HG02885 (cell line): Measurements from ENCODE around the gene TNIP1.

Source experiments
- ATAC-seq: cut with Tn5 transposase; IDR thresholded peaks from one replicate; pipeline ENCODE4 v1.9.1; 2021; ENCODE audit warnings: mild to moderate bottlenecking; ENCODE audit not compliant: unreplicated experiment, poor library complexity

TNIP1 gene

GRCh38 chr5:151080613-151081430 is at the start of gene TNIP1:
TSS of gene TNIP1 (minus strand) at chr5:151081034. CDS start at chr5:151065095, 15,939 bp downstream.
- peak; percentile 79 for ATAC-seq

- no peak for ATAC-seq
Measured at GRCh38 chr5:151130235-151130921, 49.5 kb upstream of the TNIP1 start.

- ATAC-seq = no peak
Measured at GRCh38 chr5:151128817-151129216, 48.0 kb upstream of the TNIP1 start.

GRCh38 chr5:151127926-151128325 is 47.1 kb upstream of the TNIP1 start:
- no peak for ATAC-seq

- ATAC-seq = peak; percentile 34
Measured at GRCh38 chr5:151126199-151126645, 45.4 kb upstream of the TNIP1 start.

GRCh38 chr5:151125421-151125820 is 44.6 kb upstream of the TNIP1 start:
- peak; percentile 26 for ATAC-seq

- peak; percentile 87 for ATAC-seq
Measured at GRCh38 chr5:151123897-151124751, 43.3 kb upstream of the TNIP1 start.

- ATAC-seq = no peak
Measured at GRCh38 chr5:151122828-151123227, 42.0 kb upstream of the TNIP1 start.

- ATAC-seq = no peak
Measured at GRCh38 chr5:151121665-151122064, 40.8 kb upstream of the TNIP1 start.

GRCh38 chr5:151121095-151121494 is 40.3 kb upstream of the TNIP1 start:
- no peak for ATAC-seq

- no peak for ATAC-seq
Measured at GRCh38 chr5:151118913-151119575, 38.2 kb upstream of the TNIP1 start.

GRCh38 chr5:151115272-151115905 is 34.6 kb upstream of the TNIP1 start:
- peak; percentile 49 for ATAC-seq

- ATAC-seq = no peak
Measured at GRCh38 chr5:151113651-151114050, 32.8 kb upstream of the TNIP1 start.

- ATAC-seq = peak; percentile 46
Measured at GRCh38 chr5:151110992-151111391, 30.2 kb upstream of the TNIP1 start.

- peak; percentile 42 for ATAC-seq
Measured at GRCh38 chr5:151110122-151110681, 29.4 kb upstream of the TNIP1 start.

- ATAC-seq = no peak
Measured at GRCh38 chr5:151108566-151108965, 27.7 kb upstream of the TNIP1 start.

- no peak for ATAC-seq
Measured at GRCh38 chr5:151107738-151108520, 27.1 kb upstream of the TNIP1 start.

- ATAC-seq = no peak
Measured at GRCh38 chr5:151107084-151107483, 26.2 kb upstream of the TNIP1 start.

- no peak for ATAC-seq
Measured at GRCh38 chr5:151106509-151106908, 25.7 kb upstream of the TNIP1 start.
